ENCODE measurements around the gene TMEM51. TPM values are rescaled to one million over a fixed set of nuclear protein-coding genes. Genes with fewer than 3 reads are reported as not detected.

Gene TMEM51
- total RNA-seq, 1 donor from 2014 or later, result 82.3 TPM

DNA sequence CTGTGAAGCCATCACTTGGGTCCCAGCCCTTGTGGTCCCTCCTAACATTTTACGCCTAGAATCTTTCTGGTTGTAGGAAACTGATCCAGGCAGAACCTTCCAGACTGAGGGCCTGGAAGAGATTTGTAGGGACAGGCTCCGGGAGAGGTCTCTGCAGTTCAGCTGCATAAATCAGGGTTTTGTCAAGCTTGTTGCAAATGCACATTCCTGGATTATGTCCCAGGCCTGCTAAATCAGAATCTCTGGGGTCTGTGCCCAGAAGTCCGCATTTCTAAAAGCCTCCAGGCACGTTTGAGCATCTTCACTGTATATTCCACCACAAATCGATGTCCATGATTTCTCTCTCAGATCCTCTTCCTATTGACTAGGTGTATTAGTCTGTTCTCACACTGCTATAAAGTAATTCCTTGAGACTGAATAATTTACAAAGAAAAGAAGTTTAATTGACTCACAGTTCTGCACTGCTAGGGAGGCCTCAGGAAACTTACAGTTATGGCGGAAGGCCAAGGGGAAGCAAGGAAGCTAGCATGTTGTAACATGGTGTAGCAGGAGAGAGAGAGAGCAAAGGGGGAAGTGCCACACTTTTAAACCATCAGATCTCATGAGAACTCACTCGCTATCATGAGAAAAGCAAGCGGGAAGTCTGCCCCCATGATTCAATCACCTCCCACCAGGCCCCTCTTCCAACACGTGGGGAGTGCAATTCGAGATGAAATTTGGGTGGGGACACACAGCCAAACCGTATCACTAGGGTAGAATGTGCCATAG is 92.2 kb downstream of the TMEM51 start:
- no peak overlapping the region for H3K4me3 ChIP-seq (ENCODE audit: low read depth, low read length)
- H3K27me3 ChIP-seq (ENCODE audit: control insufficient read depth, insufficient read depth, low read length), result no peaks in the 10 kb centered on the region
- DNase-seq (ENCODE audit: low read depth), result no peak
- H3K36me3 ChIP-seq (ENCODE audit: control insufficient read depth, insufficient read depth, low read length), result no peaks in the 10 kb centered on the region
- TF ChIP-seq, protein P1, sequence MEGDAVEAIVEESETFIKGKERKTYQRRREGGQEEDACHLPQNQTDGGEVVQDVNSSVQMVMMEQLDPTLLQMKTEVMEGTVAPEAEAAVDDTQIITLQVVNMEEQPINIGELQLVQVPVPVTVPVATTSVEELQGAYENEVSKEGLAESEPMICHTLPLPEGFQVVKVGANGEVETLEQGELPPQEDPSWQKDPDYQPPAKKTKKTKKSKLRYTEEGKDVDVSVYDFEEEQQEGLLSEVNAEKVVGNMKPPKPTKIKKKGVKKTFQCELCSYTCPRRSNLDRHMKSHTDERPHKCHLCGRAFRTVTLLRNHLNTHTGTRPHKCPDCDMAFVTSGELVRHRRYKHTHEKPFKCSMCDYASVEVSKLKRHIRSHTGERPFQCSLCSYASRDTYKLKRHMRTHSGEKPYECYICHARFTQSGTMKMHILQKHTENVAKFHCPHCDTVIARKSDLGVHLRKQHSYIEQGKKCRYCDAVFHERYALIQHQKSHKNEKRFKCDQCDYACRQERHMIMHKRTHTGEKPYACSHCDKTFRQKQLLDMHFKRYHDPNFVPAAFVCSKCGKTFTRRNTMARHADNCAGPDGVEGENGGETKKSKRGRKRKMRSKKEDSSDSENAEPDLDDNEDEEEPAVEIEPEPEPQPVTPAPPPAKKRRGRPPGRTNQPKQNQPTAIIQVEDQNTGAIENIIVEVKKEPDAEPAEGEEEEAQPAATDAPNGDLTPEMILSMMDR (IDR thresholded peaks at IDR 0.05; ENCODE audit: insufficient read depth, low read length, poor library complexity, severe bottlenecking), result no peak

DNA sequence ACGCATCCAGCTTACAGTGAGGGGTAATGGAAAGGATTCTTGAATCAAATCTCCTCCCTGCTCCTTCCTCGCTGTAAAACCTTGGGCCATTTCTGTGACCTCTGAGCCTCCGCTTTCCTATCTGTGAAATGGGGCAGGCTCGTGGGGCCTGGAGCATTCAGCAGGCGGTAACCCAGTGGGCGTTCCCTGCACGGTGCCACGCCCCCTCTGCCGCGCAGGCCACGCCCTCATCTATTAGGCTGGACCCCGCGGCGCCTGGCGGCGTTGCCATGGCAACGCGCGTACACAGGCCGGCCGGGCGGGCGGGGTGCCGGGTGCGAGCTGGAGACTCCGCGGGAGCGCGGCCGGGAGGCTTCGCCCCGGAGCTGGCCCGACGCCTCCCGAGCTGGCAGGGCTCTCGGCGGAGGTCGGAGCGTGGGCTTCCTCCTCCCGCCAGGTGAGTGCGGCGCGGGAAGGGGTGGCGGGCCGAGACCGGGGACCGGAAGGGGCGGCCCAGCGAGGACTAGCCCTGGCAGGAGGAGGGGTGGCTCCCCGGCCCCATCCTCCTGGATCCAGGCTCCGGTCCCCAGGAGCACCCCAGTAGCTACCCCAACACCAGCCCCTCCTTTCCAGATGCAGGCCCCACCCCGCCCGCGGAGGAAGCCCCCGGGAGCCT is 93.5 kb downstream of the TMEM51 start, which contains the start of gene FHAD1:
TSS of gene FHAD1 (plus strand) at position 264 of the 655 bp plus-strand sequence. CDS start 4,562 bp downstream, outside the sequence.
- Histone ChIP-seq H3K4me3 (ENCODE audit: low read depth, low read length) (peak within 1 kb of the TSS; percentile 68), H3K27me3 (ENCODE audit: control insufficient read depth, insufficient read depth, low read length) (no peaks in the 10 kb centered on the region), H3K36me3 (ENCODE audit: control insufficient read depth, insufficient read depth, low read length) (no peaks in the 10 kb centered on the region)
- peak; percentile 41 for DNase-seq (ENCODE audit: low read depth)
- TF ChIP-seq, protein P1 (IDR thresholded peaks at IDR 0.05; ENCODE audit: insufficient read depth, low read length, poor library complexity, severe bottlenecking), result no peak

DNA sequence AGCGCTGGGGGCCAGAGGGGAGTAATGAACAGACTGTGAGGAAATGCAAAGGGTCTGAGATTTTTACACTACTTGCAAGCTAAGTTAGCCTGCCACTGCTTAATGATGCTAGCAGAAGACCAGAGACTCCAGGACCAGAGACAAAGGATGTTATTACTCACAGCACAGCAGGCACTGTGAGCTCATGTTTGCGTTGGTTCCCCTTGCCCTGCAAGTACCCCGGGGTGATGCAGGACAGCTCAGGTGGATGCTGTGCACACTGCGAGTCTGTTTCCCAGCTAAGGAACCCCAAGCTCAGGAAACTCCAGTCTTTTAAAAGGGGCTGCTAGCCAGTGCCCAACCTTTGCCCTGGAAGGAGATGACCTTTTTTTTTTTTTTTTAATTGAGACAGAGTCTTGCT is 94.7 kb downstream of the TMEM51 start:
- H3K4me3 ChIP-seq (ENCODE audit: low read depth, low read length), result no peak overlapping the region
- no peak for DNase-seq (ENCODE audit: low read depth)
- TF ChIP-seq, protein P1 (IDR thresholded peaks at IDR 0.05; ENCODE audit: insufficient read depth, low read length, poor library complexity, severe bottlenecking), result no peak
- H3K27me3 ChIP-seq (ENCODE audit: control insufficient read depth, insufficient read depth, low read length), result no peaks in the 10 kb centered on the region
- no peaks in the 10 kb centered on the region for H3K36me3 ChIP-seq (ENCODE audit: control insufficient read depth, insufficient read depth, low read length)

DNA sequence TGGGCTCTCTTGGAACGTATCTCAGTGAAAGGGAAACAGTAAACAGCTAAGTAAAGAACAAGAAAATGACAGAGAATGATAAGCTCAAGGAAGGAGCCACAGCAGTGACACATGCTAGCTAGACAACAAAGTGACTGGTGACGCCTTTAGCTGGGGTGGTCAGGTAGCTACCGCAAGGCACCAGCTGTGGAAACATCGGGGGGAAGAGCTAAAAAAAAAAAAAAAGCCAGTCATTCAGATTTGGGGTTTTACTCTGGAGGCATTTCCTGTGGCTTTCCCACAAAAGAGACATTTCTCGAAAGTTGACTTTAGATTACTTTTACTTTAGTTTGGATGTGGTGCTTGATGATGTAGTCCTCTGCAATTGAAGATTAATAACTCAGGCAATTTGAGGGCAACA is 95.5 kb downstream of the TMEM51 start:
- no peaks in the 10 kb centered on the region for H3K36me3 ChIP-seq (ENCODE audit: control insufficient read depth, insufficient read depth, low read length)
- no peak for DNase-seq (ENCODE audit: low read depth)
- TF ChIP-seq, protein P1 (IDR thresholded peaks at IDR 0.05; ENCODE audit: insufficient read depth, low read length, poor library complexity, severe bottlenecking), result no peak
- no peaks in the 10 kb centered on the region for H3K27me3 ChIP-seq (ENCODE audit: control insufficient read depth, insufficient read depth, low read length)
- no peak overlapping the region for H3K4me3 ChIP-seq (ENCODE audit: low read depth, low read length)

DNA sequence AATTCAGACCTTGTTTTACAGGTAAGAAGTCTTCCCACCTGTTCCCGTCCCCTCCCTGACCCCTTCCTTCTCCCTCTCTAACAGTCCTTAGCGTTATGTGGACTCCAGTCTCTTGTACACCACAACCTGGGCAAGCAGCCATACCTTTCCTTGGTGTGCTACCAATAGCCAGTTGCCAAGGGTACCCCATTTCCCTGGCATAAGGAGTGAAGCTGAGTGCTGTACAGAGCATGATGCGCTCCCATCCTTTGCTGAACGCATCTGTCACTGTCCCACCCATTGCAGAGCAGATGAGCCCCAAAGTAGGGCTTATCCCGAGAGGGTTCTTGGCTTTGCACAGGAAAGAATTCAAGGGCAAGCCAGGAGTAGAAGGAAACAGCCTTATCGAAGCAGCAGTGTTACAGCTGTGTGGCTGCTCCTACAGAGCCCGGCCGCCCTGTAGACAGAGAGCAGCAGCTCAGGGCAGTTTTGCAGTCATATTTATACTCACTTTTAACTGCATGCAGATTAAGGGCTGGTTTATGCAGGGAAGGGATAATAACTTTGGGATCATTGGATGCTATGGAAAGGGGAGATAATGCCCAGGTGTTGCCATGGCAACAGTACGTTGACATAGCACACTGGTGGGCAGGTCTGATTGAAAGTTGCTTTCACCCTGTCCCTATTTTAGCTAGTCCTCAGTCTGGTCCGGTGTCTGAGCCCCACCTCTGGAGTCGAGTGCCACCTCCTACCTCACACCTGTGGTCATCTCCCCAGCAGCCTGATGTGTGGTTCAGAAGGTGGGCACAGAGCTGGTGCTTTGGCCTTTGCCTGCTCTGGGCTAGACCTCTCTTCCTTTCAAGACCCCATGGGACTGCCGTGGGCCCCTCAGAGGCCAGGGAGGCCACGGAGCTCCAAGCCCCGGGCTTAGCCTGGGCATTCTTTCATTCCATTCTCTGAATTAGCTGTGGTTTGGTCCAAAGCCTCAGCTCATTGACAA is 98.6 kb downstream of the TMEM51 start:
- no peak for DNase-seq (ENCODE audit: low read depth)

More for the DNA sequence above, 98.6 kb downstream of the TMEM51 start:
- H3K4me3 ChIP-seq (ENCODE audit: low read depth, low read length), result no peak overlapping the region
- no peaks in the 10 kb centered on the region for H3K36me3 ChIP-seq (ENCODE audit: control insufficient read depth, insufficient read depth, low read length)
- TF ChIP-seq, protein P1 (IDR thresholded peaks at IDR 0.05; ENCODE audit: insufficient read depth, low read length, poor library complexity, severe bottlenecking), result no peak
- no peaks in the 10 kb centered on the region for H3K27me3 ChIP-seq (ENCODE audit: control insufficient read depth, insufficient read depth, low read length)

Measured in kidney epithelial cell (primary cell).